ENCODE results near the gene CCT4. TPM values are rescaled to one million over a fixed set of nuclear protein-coding genes. Genes with fewer than 3 reads are reported as not detected.
"Not testable (repeated sequence)": the region's sequence is repeated elsewhere in the genome, so short reads cannot be mapped to it uniquely, and the experiment has no call there.

The CCT4 gene
- total RNA-seq, 2 experiments from 2014 or later = 136 to 138 TPM

GRCh38 chr2:61862085-61862484 lies 26.4 kb downstream of the CCT4 start:
- Mint-ChIP-seq H3K36me3 (ENCODE audit: low read depth) (peaks cover 29% of the 10 kb centered on the region), H3K27me3 (no peaks in the 10 kb centered on the region), H3K4me1 (peaks cover 1% of the 10 kb centered on the region), H3K27ac (no peak overlapping the region), H3K4me3 (no peak overlapping the region), H3K9me3 (no peaks in the 10 kb centered on the region)
- POLR2A ChIA-PET = no interaction called here
- no peak for DNase-seq
- CTCF ChIA-PET = interaction anchor here (1.0 kb wide), 1 partner anchor 20 kb away, joined by 3 read pairs; no protein-coding TSS in a partner anchor

DNA sequence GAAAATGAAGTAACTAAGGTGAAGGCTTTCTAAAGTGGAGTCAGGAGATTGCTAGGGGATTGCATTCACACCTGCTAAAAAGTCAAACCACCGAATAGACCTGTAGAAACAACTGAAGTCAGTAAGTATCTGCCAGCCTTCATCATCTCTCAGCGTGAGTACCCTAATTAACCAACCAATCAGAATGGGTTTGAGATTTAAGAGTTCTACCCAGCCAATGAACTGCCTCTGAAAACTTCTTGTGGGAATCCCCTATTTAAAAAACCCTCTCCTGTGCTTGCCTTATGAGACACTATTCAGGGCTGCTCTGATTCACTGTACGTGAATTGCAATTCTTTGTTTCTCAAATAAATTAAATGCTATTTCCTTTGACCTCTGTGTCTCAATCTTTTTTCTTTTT lies 31.2 kb downstream of the CCT4 start:
- no peak overlapping the region for H3K4me3 Mint-ChIP-seq
- no peaks in the 10 kb centered on the region for H3K27me3 Mint-ChIP-seq
- no peak for DNase-seq
- peaks cover 26% of the 10 kb centered on the region for H3K4me1 Mint-ChIP-seq
- no peaks in the 10 kb centered on the region for H3K9me3 Mint-ChIP-seq
- peaks cover 7% of the 10 kb centered on the region for H3K36me3 Mint-ChIP-seq (ENCODE audit: low read depth)
- ChIA-PET CTCF (interaction anchor here (0.7 to 1.0 kb wide), 2 partner anchors 10 to 558 kb away, joined by 3 to 6 read pairs; no protein-coding TSS in a partner anchor), POLR2A (no interaction called here)
- no peak overlapping the region for H3K27ac Mint-ChIP-seq

- H3K4me1 Mint-ChIP-seq = peaks cover 26% of the 10 kb centered on the region
- no peaks in the 10 kb centered on the region for H3K9me3 Mint-ChIP-seq
- H3K27me3 Mint-ChIP-seq = no peaks in the 10 kb centered on the region
- POLR2A ChIA-PET = no interaction called here
- CTCF ChIA-PET = interaction anchor here (1.2 kb wide), 1 partner anchor 19 kb away, joined by 4 read pairs; no protein-coding TSS in a partner anchor
- peak overlapping the region; percentile 90 for H3K4me3 Mint-ChIP-seq
- peaks cover 5% of the 10 kb centered on the region for H3K36me3 Mint-ChIP-seq (ENCODE audit: low read depth)
- peak overlapping the region; percentile 38 for H3K27ac Mint-ChIP-seq
- no peak for DNase-seq
Observed at GRCh38 chr2:61855318-61855613, 33.2 kb downstream of the CCT4 start.

- peak overlapping the region; percentile 92 for H3K27ac Mint-ChIP-seq
- no peaks in the 10 kb centered on the region for H3K27me3 Mint-ChIP-seq
- H3K9me3 Mint-ChIP-seq = no peaks in the 10 kb centered on the region
- CTCF ChIA-PET = interaction anchor here (1.2 kb wide), 1 partner anchor 20 kb away, joined by 4 read pairs; no protein-coding TSS in a partner anchor
- peaks cover 26% of the 10 kb centered on the region for H3K4me1 Mint-ChIP-seq
- peak overlapping the region; percentile 90 for H3K4me3 Mint-ChIP-seq
- DNase-seq = peak; percentile 95
- H3K36me3 Mint-ChIP-seq (ENCODE audit: low read depth) = peaks cover 5% of the 10 kb centered on the region
- POLR2A ChIA-PET = no interaction called here
Observed at GRCh38 chr2:61854564-61855317, 33.7 kb downstream of the CCT4 start.

DNA sequence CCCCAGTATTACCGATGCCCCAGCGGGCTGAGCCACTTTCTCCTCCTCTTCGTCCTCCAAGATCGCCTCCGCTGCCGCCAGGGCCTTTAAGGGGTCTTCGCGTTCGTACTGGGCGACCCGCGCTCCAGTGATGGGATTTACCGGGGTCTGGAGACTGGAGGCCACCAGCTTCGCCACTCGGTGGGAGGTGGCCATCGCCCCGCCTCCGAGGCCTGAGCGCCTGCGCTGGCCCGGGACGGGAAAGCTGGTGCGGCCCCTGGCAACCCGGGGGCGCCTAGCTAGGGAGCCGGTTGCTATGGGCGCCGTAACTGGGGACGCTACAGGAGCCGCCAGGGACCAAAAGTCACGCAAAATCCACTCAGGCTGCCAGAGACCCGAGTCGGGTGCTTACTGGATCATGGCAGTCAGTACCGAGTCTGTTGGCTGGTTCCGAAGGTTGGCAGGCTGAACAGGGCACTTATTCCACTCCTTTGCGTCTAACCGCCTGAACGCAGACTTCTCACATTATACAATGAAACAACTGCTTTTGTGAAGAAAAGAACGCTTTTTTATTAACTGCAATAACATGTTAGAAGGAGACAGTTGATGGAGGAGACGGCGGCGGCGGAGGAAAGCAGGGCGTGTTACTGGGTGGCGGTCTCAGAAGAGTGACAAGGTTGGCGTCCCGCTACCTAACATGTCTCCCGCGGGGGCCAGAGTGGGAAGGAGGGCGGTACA lies 34.5 kb downstream of the CCT4 start, which contains the start of gene FAM161A:
Gene FAM161A, minus strand, starts transcription at position 214 of the 717 bp plus-strand sequence. Its CDS starts 19 bp downstream, at position 195.
- ChIA-PET POLR2A (no interaction called here), CTCF (interaction anchor here (1.2 to 1.9 kb wide), 2 partner anchors 18 to 20 kb away, joined by 4 read pairs; no protein-coding TSS in a partner anchor)

GRCh38 chr2:61853086-61853846 lies 35.2 kb downstream of the CCT4 start:
- ChIA-PET POLR2A (no interaction called here), CTCF (interaction anchor here (0.9 to 1.9 kb wide), 2 partner anchors 17 to 27 kb away, joined by 3 to 4 read pairs; no protein-coding TSS in a partner anchor)
- H3K27ac Mint-ChIP-seq = peak overlapping the region; percentile 92
- H3K4me1 Mint-ChIP-seq = peaks cover 26% of the 10 kb centered on the region
- H3K9me3 Mint-ChIP-seq = no peaks in the 10 kb centered on the region
- H3K27me3 Mint-ChIP-seq = no peaks in the 10 kb centered on the region
- peaks cover 5% of the 10 kb centered on the region for H3K36me3 Mint-ChIP-seq (ENCODE audit: low read depth)
- H3K4me3 Mint-ChIP-seq = peak overlapping the region; percentile 90
- peak; percentile 6 for DNase-seq

More for the DNA sequence above, 34.5 kb downstream of the CCT4 start, which contains the start of gene FAM161A:
- peak within 1 kb of the TSS; percentile 92 for H3K27ac Mint-ChIP-seq
- H3K36me3 Mint-ChIP-seq (ENCODE audit: low read depth) = peaks cover 5% of the 10 kb centered on the region
- peak; percentile 77 for DNase-seq
- no peaks in the 10 kb centered on the region for H3K27me3 Mint-ChIP-seq
- peaks cover 26% of the 10 kb centered on the region for H3K4me1 Mint-ChIP-seq
- peak within 1 kb of the TSS; percentile 90 for H3K4me3 Mint-ChIP-seq
- H3K9me3 Mint-ChIP-seq = no peaks in the 10 kb centered on the region

DNA sequence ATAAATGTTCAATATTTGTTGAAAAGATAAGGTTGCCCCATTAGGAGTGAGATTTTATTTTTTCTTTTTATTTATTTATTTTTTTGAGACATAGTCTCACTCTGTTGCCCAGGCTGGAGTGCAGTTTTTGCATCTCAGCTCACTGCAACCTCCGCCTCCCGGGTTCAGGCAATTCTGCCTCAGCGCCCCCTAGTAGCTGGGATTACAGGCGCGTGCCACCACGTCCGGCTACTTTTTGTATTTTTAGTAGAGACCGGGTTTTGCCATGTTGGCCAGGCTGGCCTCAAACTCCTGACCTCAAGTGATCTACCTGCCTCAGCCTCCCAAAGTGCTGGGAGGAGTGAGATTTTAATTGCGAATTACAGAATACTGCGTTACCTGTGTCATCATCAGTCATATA lies 37.2 kb downstream of the CCT4 start:
- CTCF ChIA-PET = interaction anchor here (0.6 kb wide), 1 partner anchor 381 kb away, joined by 6 read pairs; no protein-coding TSS in a partner anchor
- H3K27ac Mint-ChIP-seq; H3K27me3 Mint-ChIP-seq; H3K4me3 Mint-ChIP-seq; POLR2A ChIA-PET; H3K36me3 Mint-ChIP-seq (ENCODE audit: low read depth); H3K9me3 Mint-ChIP-seq; DNase-seq: not testable (repeated sequence)
- peaks cover 21% of the 10 kb centered on the region for H3K4me1 Mint-ChIP-seq

DNA sequence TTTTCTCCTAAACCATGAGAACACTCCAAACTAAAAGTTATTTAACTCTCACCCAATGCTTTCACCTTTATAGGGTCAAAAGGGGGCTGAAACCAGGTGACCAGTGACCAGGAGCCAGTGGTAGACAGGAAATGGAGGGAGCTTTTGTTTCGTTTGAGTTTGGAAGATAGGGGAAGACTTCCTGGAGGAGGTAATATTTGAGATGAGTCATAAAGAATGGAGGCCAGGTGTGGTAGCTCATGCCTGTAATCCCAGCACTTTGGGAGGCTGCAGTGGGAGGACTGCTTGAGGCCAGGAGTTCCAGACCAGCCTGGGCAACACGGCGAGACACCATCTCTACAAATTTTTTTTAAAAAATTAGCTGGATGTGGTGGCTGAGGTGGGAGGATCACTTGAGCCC lies 43.1 kb downstream of the CCT4 start:
- H3K9me3 Mint-ChIP-seq = no peaks in the 10 kb centered on the region
- no peaks in the 10 kb centered on the region for H3K4me1 Mint-ChIP-seq
- ChIA-PET CTCF (no interaction called here), POLR2A (no interaction called here)
- no peaks in the 10 kb centered on the region for H3K36me3 Mint-ChIP-seq (ENCODE audit: low read depth)
- H3K27me3 Mint-ChIP-seq = no peaks in the 10 kb centered on the region
- no peak for DNase-seq
- no peak overlapping the region for H3K4me3 Mint-ChIP-seq
- no peak overlapping the region for H3K27ac Mint-ChIP-seq

DNA sequence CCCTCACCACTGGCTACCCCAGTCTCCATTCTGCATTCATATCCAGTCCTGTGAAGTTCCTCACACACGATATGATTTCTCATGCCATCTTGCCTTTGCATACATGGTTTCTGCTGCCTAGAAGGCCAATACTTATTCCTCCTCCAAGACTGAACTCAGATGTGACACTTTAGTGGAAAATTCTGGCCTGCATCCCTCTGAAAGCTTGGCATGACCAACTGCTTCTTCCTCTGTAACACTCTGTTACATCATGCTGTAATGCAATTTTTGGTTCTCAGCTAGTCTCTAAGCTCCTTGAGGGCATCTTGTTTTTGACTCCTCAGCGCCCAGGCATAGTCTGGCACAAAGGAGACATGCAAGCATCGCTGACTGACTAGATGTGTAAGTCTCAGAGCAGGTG lies 47.2 kb downstream of the CCT4 start:
- Mint-ChIP-seq H3K9me3 (no peaks in the 10 kb centered on the region), H3K4me3 (no peak overlapping the region), H3K4me1 (no peaks in the 10 kb centered on the region), H3K27me3 (no peaks in the 10 kb centered on the region), H3K27ac (no peak overlapping the region), H3K36me3 (ENCODE audit: low read depth) (no peaks in the 10 kb centered on the region)
- CTCF ChIA-PET = interaction anchor here (1.0 to 1.2 kb wide), 2 partner anchors 22 to 28 kb away, joined by 3 read pairs; no protein-coding TSS in a partner anchor
- DNase-seq = no peak
- POLR2A ChIA-PET = no interaction called here

DNA sequence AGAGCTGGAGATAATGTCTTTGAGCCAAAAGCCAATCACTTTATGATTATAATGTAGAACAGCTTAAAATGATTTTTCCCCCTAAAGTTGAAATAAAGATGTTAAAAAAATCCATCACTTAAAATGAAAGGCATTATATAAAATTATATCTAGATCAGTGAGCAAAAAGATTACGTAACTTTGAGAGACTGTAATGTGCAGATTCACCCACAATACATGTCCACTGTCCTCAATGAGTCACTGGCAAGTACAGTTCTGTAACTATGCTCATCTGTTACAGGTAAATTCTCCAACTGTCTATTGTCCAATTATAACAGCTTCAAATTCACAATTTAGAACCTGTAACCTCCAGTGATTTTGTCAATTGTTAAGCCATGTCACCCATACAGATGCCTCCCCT lies 53.6 kb downstream of the CCT4 start:
- Mint-ChIP-seq H3K4me1 (no peaks in the 10 kb centered on the region), H3K36me3 (ENCODE audit: low read depth) (peaks cover 2% of the 10 kb centered on the region), H3K9me3 (peaks cover 2% of the 10 kb centered on the region), H3K4me3 (no peak overlapping the region), H3K27me3 (no peaks in the 10 kb centered on the region), H3K27ac (no peak overlapping the region)
- ChIA-PET POLR2A (no interaction called here), CTCF (no interaction called here)
- DNase-seq = no peak

DNA sequence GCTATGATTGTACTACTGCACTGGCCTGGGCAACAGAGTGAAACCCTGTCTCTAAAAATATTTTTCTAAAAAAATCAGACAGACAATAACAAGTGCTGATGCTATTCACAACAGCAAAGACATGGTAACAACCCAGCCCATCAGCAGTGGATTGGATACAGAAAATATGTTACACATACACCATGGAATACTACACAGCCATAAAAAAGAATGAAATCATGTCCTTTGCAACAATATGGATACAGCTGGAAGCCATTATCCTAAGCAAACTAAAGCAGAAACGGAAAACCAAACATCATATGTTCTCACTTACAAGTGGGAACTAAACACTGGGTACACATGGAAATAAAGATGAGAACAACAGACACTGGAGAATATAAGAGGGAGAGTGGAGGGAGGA lies 54.5 kb downstream of the CCT4 start:
- H3K9me3 Mint-ChIP-seq = peaks cover 2% of the 10 kb centered on the region
- no peaks in the 10 kb centered on the region for H3K4me1 Mint-ChIP-seq
- peaks cover 2% of the 10 kb centered on the region for H3K36me3 Mint-ChIP-seq (ENCODE audit: low read depth)
- no peak overlapping the region for H3K27ac Mint-ChIP-seq
- H3K27me3 Mint-ChIP-seq = no peaks in the 10 kb centered on the region
- no peak for DNase-seq
- ChIA-PET CTCF (interaction anchor here (0.6 to 1.1 kb wide), 2 partner anchors 12 to 761 kb away, joined by 3 to 5 read pairs; no protein-coding TSS in a partner anchor), POLR2A (no interaction called here)
- H3K4me3 Mint-ChIP-seq = no peak overlapping the region

- Mint-ChIP-seq H3K9me3 (peaks cover 2% of the 10 kb centered on the region), H3K27me3 (no peaks in the 10 kb centered on the region), H3K4me3 (no peak overlapping the region), H3K4me1 (no peaks in the 10 kb centered on the region), H3K36me3 (ENCODE audit: low read depth) (peaks cover 2% of the 10 kb centered on the region), H3K27ac (no peak overlapping the region)
- DNase-seq = no peak
- CTCF ChIA-PET = no interaction called here
- POLR2A ChIA-PET = no interaction called here
Observed at GRCh38 chr2:61832183-61832841, 56.1 kb downstream of the CCT4 start.

All from activated CD4-positive, alpha-beta T cell treated with anti-CD3 and anti-CD28 coated beads, Interleukin-2, amount 10 ng/mL, durations not matched to agents 7 days and 5 days (primary cell).